ENCODE measurements around the gene NFKB1.

NFKB1 gene

DNA sequence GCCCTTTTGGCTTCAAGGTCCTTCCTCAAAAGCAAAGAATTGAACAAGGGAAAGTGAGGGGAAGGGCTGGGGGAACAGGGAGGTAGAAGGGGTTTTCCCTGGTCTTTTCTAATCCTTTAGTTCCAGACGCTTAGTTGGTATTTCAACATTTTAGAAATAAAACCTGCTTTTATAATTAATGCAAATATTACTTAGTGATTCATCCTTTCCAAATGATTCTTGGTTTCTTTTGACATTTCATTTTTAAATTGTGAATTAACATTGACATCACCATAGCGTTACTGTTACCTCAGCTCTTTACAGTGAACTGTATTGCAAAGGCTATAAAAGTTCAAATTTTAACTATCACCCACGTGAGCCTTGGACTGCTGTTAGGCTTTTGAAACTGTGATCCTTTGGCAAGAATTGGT is 20.9 kb downstream of the NFKB1 start:
- FAIRE-seq: no peak
- no peak for DNase-seq (ENCODE audit: insufficient read length, low spot score)
- TF ChIP-seq, protein P1, sequence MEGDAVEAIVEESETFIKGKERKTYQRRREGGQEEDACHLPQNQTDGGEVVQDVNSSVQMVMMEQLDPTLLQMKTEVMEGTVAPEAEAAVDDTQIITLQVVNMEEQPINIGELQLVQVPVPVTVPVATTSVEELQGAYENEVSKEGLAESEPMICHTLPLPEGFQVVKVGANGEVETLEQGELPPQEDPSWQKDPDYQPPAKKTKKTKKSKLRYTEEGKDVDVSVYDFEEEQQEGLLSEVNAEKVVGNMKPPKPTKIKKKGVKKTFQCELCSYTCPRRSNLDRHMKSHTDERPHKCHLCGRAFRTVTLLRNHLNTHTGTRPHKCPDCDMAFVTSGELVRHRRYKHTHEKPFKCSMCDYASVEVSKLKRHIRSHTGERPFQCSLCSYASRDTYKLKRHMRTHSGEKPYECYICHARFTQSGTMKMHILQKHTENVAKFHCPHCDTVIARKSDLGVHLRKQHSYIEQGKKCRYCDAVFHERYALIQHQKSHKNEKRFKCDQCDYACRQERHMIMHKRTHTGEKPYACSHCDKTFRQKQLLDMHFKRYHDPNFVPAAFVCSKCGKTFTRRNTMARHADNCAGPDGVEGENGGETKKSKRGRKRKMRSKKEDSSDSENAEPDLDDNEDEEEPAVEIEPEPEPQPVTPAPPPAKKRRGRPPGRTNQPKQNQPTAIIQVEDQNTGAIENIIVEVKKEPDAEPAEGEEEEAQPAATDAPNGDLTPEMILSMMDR (IDR thresholded peaks at IDR 0.05; ENCODE audit: insufficient read depth, missing control alignments): no peak

DNA sequence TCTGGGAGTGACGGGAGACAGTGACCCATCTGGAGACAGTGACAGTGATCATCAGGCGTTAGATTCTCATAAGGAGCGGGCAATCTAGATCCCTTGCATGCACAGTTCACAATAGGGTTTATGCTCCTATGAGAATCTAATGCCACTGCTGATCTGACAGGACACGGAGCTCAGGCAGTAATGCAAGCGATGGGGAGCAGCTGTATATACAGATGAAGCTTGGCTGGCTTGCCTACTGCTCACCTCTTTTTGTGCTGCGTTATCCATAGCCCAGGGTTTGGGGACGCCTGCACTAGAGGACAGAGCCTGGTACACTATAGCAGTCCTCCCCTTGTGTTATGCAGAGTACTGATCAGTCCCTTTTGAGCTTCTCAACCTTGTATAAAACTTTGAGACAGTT is 23.5 kb downstream of the NFKB1 start:
- TF ChIP-seq, protein P1 (IDR thresholded peaks at IDR 0.05; ENCODE audit: insufficient read depth, missing control alignments): no peak
- no peak for FAIRE-seq
- no peak for DNase-seq (ENCODE audit: insufficient read length, low spot score)

DNA sequence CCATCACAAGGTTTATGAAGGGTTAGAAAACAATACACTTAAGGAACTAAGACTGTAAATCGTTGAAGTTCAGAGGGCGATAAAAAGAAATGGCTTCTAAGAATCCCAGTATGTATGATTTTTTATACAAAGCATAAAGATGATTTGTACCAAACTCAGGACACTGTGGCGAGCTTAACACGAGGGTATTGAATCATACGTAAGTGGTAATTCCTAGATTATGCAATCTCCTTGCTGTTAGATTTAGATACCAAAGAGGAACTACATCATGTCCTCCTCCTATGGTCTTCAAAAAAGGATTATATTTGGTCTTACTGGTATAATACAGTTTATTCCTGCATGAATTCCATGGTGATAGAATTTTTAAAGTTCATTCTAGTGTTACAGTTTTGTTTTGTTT is 23.9 kb downstream of the NFKB1 start:
- FAIRE-seq: no peak
- TF ChIP-seq, protein P1 (IDR thresholded peaks at IDR 0.05; ENCODE audit: insufficient read depth, missing control alignments): no peak

DNA sequence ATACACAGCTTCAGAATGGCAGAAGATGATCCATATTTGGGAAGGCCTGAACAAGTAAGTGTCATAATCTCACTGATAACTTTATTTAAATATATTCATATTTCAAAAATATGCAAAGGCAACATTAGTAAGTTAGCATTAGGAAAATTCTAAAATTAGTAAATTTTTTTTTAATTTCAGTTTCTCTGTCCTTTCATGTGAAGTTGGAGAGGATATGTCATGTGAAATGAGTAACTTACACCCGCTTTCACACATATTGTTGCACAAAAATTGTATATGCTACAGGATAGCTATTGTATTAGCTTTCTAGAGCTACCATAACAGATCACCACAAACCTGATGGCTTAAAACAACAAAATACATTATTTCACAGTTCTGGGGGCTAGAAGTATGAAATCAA is 24.3 kb downstream of the NFKB1 start:
- DNase-seq (ENCODE audit: insufficient read length, low spot score) (no peak), FAIRE-seq (no peak)
- TF ChIP-seq, protein P1 (IDR thresholded peaks at IDR 0.05; ENCODE audit: insufficient read depth, missing control alignments): no peak

More for the DNA sequence above, 23.9 kb downstream of the NFKB1 start:
- DNase-seq (ENCODE audit: insufficient read length, low spot score): no peak

DNA sequence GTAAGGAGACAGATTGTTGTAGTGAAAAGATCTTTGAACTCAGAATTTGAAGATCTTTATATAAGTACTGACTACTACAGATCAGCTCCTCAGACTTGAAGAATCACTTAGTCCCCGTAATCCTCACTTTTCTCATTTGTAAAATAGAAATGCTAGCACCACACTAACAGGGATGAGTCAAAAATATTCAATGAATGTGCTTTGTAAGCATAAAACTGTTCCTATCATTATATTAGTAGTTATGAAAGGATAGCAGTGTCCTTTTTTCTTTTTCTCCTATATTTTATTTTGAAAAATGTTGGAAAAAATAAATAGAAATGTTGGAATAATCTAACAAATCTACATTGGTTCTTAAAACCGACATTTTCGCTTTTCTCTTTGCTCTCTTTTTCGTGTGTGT is 25.4 kb downstream of the NFKB1 start:
- TF ChIP-seq, protein P1 (IDR thresholded peaks at IDR 0.05; ENCODE audit: insufficient read depth, missing control alignments): no peak
- FAIRE-seq (no peak), DNase-seq (ENCODE audit: insufficient read length, low spot score) (no peak)

DNA sequence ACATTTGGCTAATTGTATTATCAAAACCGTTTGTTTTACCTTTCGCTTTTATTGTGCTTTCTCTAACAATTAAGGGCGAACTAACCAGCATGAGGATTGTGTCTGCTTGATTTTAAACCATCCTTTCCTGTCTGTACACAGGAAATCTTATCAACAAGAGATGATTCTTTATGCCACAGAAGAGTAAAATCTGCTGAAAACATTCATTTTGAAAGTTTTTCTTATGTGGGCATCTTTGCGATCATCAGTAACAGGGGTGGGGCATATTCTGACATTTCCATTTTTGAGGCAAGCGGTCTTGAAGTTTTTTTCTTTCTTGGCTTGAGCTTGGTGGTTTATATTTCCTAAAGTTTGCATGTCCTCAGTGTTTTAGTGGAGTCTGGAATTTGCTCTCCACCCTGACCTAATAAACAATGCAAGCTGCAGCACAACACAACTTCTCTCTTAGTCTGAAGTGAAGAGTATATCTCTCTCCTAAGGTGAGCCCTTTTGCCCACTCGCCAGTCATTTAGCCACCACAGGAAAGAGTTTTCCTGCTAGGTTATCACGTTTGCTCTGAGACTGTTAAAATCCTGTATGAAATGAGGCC is 26.6 kb downstream of the NFKB1 start:
- FAIRE-seq (no peak), DNase-seq (ENCODE audit: insufficient read length, low spot score) (no peak)
- TF ChIP-seq, protein P1 (IDR thresholded peaks at IDR 0.05; ENCODE audit: insufficient read depth, missing control alignments): no peak

DNA sequence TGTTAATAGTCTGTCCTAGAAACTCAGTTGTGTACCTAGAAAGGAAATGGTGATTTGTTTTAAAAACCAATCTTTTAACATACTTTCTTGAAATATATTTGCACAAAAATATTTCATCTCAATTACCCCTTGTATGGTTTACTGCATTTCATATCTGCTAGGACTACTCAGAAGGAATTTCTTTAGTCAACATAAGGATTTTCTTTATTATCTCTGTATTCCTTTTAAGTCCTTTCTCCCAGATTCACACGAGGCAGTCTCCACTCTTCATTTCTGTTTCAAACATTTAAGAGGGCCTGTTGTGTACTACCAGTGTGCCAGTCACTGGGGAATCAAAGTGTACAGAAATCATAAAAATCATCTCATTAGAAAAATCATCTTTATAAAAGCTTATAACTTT is 28.8 kb downstream of the NFKB1 start:
- DNase-seq (ENCODE audit: insufficient read length, low spot score) (no peak), FAIRE-seq (no peak)
- TF ChIP-seq, protein P1 (IDR thresholded peaks at IDR 0.05; ENCODE audit: insufficient read depth, missing control alignments): no peak

Measured in D721Med (cell line).